CD14-positive monocyte (primary cell): Measurements from ENCODE around the gene MESD. TPM values are rescaled to one million over a fixed set of nuclear protein-coding genes. Genes with fewer than 3 reads are reported as not detected.

Experiments
- DNase-seq, 3 donors: peaks; one replicate each; pipeline ENCODE4 v3.0.0-alpha.2; 2011 to 2022
- H2AFZ ChIP-seq: 2 replicates; pipeline ENCODE4 v1.6.0; 2012; ENCODE audit warnings: mild to moderate bottlenecking, low read depth, low read length, inconsistent platforms; ENCODE audit not compliant: insufficient read depth, poor library complexity, severe bottlenecking
- H3K27ac ChIP-seq, 2 donors: 1 replicate in 1 of 2; 2 replicates in 1 of 2; pipeline ENCODE4 v1.5.1; 2012 to 2013; ENCODE audit warnings: low read length in 2 of 2, control low read depth in 1 of 2, inconsistent platforms in 1 of 2, low read depth in 1 of 2, mild to moderate bottlenecking in 1 of 2
- H3K27me3 ChIP-seq, 2 donors: one replicate each; pipeline versions ENCODE4 v1.6.0 to v1.6.1; 2011 to 2013; ENCODE audit warnings: low read length in 2 of 2; ENCODE audit not compliant: control insufficient read depth in 2 of 2, insufficient read depth in 2 of 2
- H3K36me3 ChIP-seq, 2 donors: replicated peaks in 1 of 2; 1 replicate in 1 of 2; 2 replicates in 1 of 2; pipeline versions ENCODE4 v1.5.1 to v1.6.1; 2012 to 2013; ENCODE audit warnings: low read length in 2 of 2, control low read depth in 1 of 2, inconsistent platforms in 1 of 2, mild to moderate bottlenecking in 1 of 2; ENCODE audit not compliant: insufficient read depth in 2 of 2, control insufficient read depth in 1 of 2
- H3K4me1 ChIP-seq, 2 donors: 1 replicate in 1 of 2; 2 replicates in 1 of 2; pipeline versions ENCODE4 v1.5.1 to v1.6.1; 2012 to 2013; ENCODE audit warnings: low read length in 2 of 2, control low read depth in 1 of 2, inconsistent platforms in 1 of 2, mild to moderate bottlenecking in 1 of 2, moderate library complexity in 1 of 2; ENCODE audit not compliant: insufficient read depth in 2 of 2, control insufficient read depth in 1 of 2
- H3K4me2 ChIP-seq: replicated peaks from 2 replicates; pipeline ENCODE3; 2012; ENCODE audit warnings: low read length, moderate library complexity, mild to moderate bottlenecking; ENCODE audit not compliant: poor library complexity, severe bottlenecking; ENCODE audit errors: extremely low read depth
- H3K4me3 ChIP-seq, 3 experiments: fragments of 200-600 bp in 1 of 3; sonication (generic) in 1 of 3; replicated peaks in 1 of 3; 1 replicate in 2 of 3; 2 replicates in 1 of 3; pipeline ENCODE4 v1.5.1; 2011 to 2013; ENCODE audit warnings: low read length in 3 of 3, mild to moderate bottlenecking in 3 of 3, control low read depth in 2 of 3, low read depth in 2 of 3, inconsistent platforms in 1 of 3, moderate library complexity in 1 of 3
- H3K79me2 ChIP-seq: 2 replicates; pipeline ENCODE4 v1.6.0; 2012; ENCODE audit warnings: mild to moderate bottlenecking, control low read depth, inconsistent platforms, low read length, moderate library complexity; ENCODE audit not compliant: insufficient read depth
- H3K9ac ChIP-seq: 2 replicates; pipeline ENCODE4 v1.6.0; 2017; ENCODE audit warnings: low read length, mild to moderate bottlenecking; ENCODE audit not compliant: insufficient read depth, poor library complexity, severe bottlenecking
- H3K9me3 ChIP-seq, 2 donors: replicated peaks in 1 of 2; 1 replicate in 1 of 2; 2 replicates in 1 of 2; pipeline versions ENCODE4 v1.5.1 to v1.6.1; 2012 to 2013; ENCODE audit warnings: low read length in 2 of 2, control low read depth in 1 of 2; ENCODE audit not compliant: control insufficient read depth in 1 of 2, insufficient read depth in 1 of 2
- H4K20me1 ChIP-seq: 2 replicates; pipeline ENCODE4 v1.6.0; 2012; ENCODE audit warnings: mild to moderate bottlenecking, low read length, control low read depth, moderate library complexity; ENCODE audit not compliant: insufficient read depth
- H3K27ac Mint-ChIP-seq, 7 donors: one replicate each; pipeline ENCODE4 v1.8.0; 2020; ENCODE audit warnings: mild to moderate bottlenecking in 7 of 7, mixed read lengths in 7 of 7, moderate library complexity in 6 of 7, inconsistent platforms in 2 of 7
- H3K27me3 Mint-ChIP-seq, 3 donors: one replicate each; pipeline ENCODE4 v1.8.0; 2021 to 2022; ENCODE audit warnings: low read depth in 3 of 3, mild to moderate bottlenecking in 3 of 3, mixed read lengths in 3 of 3, moderate library complexity in 3 of 3, inconsistent platforms in 1 of 3
- H3K36me3 Mint-ChIP-seq, 2 donors: one replicate each; pipeline ENCODE4 v1.8.0; 2020; ENCODE audit warnings: mixed read lengths in 2 of 2, inconsistent platforms in 1 of 2, mild to moderate bottlenecking in 1 of 2
- H3K4me1 Mint-ChIP-seq: one replicate; pipeline ENCODE4 v1.8.0; 2020; ENCODE audit warnings: mild to moderate bottlenecking, mixed read lengths
- H3K4me3 Mint-ChIP-seq, 2 donors: one replicate each; pipeline ENCODE4 v1.8.0; 2020; ENCODE audit warnings: mild to moderate bottlenecking in 2 of 2, mixed read lengths in 2 of 2, moderate library complexity in 1 of 2
- H3K9me3 Mint-ChIP-seq, 7 donors: one replicate each; pipeline ENCODE4 v1.8.0; 2020 to 2022; ENCODE audit warnings: mixed read lengths in 7 of 7, mild to moderate bottlenecking in 6 of 7, moderate library complexity in 6 of 7, inconsistent platforms in 2 of 7
- WGBS: methylation state at CpG from one replicate; pipeline ENCODE4 v1.1.5; 2013; ENCODE audit warnings: missing lambda C conversion rate; ENCODE audit not compliant: insufficient coverage; 5-methylcytosine and 5-hydroxymethylcytosine counted together
- intact Hi-C, 2 donors: fragments of 100-400 bp; cut with micrococcal nuclease; formaldehyde crosslinking; loops; one replicate each; pipeline versions ENCODE4 v1.15.0 to v1.15.1; 2023
- polyA plus RNA-seq, 3 donors: library from polyadenylated mRNA; depleted of rRNA in 1 of 3; unstranded in 2 of 3; stranded (reverse) in 1 of 3; fragments of 300-500 nt in 2 of 3; fragments of >200 nt in 1 of 3; fragmentation: Illumina TruSeq in 2 of 3; gene quantifications; 1 replicate in 2 of 3; 2 replicates in 1 of 3; pipeline ENCODE4 v1.2.3, GENCODE V29; 2012 to 2021
- TF ChIP-seq, protein P1 (sequence below): fragments of 200-600 bp; IDR thresholded peaks from one replicate; pipeline ENCODE4 v1.8.0; 2022; ENCODE audit warnings: antibody characterized with exemption, mild to moderate bottlenecking

Gene MESD
- polyA plus RNA-seq, 3 donors, result 5.6 to 15.7 (median 13.1) TPM

DNA sequence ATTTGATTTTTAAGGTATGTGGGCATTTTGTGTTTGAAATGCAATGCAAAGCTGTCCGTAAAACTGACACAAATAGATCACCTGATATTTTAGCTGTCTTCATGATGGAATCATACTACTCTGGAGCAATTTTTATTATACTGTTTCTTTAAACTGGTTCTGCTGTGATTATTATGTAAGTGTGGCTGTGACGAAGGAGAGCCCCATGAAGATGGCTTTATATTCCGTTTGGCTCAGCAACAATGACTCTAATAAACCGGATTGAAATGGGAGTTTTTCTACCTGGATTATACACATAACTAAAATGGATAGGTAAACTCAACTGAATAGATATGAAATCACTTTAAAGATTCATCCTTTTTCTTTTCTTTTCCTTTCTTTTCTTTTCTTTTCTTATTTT is 20.5 kb upstream of the MESD start:
- Histone ChIP-seq H3K79me2 (peaks cover 24% of the 10 kb centered on the region), H3K36me3 (no peaks in the 10 kb centered on the region), H3K4me2 (no peak overlapping the region), H3K27ac (no peak overlapping the region), H3K9me3 (no peaks in the 10 kb centered on the region), H3K4me3 (no peak overlapping the region), H3K9ac (no peak overlapping the region), H3K27me3 (no peaks in the 10 kb centered on the region), H2AFZ (no peak overlapping the region), H4K20me1 (peaks cover 48% of the 10 kb centered on the region), H3K4me1 (no peaks in the 10 kb centered on the region)
- Mint-ChIP-seq H3K27me3 (peaks cover 0 to 4% (median 0%) of the 10 kb centered on the region in 3 donors), H3K4me1 (peaks cover 7% of the 10 kb centered on the region), H3K27ac (no peak overlapping the region), H3K4me3 (no peak overlapping the region), H3K9me3 (no peaks in the 10 kb centered on the region), H3K36me3 (peaks cover 0 to 9% of the 10 kb centered on the region in 2 donors)
- no CpG with 5 or more reads among the region's 4 CpGs for WGBS
- no peak for DNase-seq
- TF ChIP-seq, protein P1, sequence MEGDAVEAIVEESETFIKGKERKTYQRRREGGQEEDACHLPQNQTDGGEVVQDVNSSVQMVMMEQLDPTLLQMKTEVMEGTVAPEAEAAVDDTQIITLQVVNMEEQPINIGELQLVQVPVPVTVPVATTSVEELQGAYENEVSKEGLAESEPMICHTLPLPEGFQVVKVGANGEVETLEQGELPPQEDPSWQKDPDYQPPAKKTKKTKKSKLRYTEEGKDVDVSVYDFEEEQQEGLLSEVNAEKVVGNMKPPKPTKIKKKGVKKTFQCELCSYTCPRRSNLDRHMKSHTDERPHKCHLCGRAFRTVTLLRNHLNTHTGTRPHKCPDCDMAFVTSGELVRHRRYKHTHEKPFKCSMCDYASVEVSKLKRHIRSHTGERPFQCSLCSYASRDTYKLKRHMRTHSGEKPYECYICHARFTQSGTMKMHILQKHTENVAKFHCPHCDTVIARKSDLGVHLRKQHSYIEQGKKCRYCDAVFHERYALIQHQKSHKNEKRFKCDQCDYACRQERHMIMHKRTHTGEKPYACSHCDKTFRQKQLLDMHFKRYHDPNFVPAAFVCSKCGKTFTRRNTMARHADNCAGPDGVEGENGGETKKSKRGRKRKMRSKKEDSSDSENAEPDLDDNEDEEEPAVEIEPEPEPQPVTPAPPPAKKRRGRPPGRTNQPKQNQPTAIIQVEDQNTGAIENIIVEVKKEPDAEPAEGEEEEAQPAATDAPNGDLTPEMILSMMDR, result no peak
- intact Hi-C loops, result no loop called here

DNA sequence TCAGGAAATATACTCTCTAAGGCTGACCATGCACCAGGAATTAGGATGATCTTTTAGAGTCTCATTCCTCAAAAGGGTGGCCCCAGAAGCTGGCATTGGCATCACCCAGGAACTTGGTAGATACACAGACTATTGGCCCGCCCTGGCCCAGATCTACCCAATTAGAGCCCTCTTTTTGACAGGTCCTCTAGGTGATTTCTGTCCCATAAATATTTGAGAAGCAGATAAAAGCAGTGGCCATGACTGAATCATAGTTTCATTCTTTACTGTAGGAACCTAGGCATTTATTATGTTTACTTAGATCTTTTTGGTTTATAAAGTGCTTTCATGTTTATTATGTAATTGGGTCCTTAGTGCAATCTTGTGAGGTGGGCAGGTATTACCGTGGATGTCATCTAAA is 18.7 kb upstream of the MESD start:
- no peak for DNase-seq
- no peak overlapping the region for H3K27ac ChIP-seq
- peaks cover 7 to 10% of the 10 kb centered on the region in 2 donors for H3K36me3 ChIP-seq
- Mint-ChIP-seq H3K27ac (peak overlapping the region in 1 of 7 donors; percentile 45), H3K36me3 (peaks cover 14 to 23% of the 10 kb centered on the region in 2 donors), H3K4me1 (peaks cover 18% of the 10 kb centered on the region), H3K4me3 (no peak overlapping the region), H3K27me3 (no peaks in the 10 kb centered on the region), H3K9me3 (no peaks in the 10 kb centered on the region)
- no peak overlapping the region for H3K4me2 ChIP-seq
- H3K9me3 ChIP-seq, result no peaks in the 10 kb centered on the region
- TF ChIP-seq, protein P1, result no peak
- 100% methylated on average over 1 of the region's 2 CpGs for WGBS
- H3K4me1 ChIP-seq, result peaks cover 3 to 4% of the 10 kb centered on the region in 2 donors
- no peaks in the 10 kb centered on the region for H3K27me3 ChIP-seq
- H2AFZ ChIP-seq, result no peak overlapping the region
- H3K79me2 ChIP-seq, result peaks cover 42% of the 10 kb centered on the region
- intact Hi-C loops, result loop anchor here in 1 of 2 donors (10.0 kb wide), 2 partner anchors 46 to 286 kb away; no protein-coding TSS in a partner anchor
- peaks cover 65% of the 10 kb centered on the region for H4K20me1 ChIP-seq
- H3K4me3 ChIP-seq, result no peak overlapping the region
- H3K9ac ChIP-seq, result no peak overlapping the region
